GM12878 (cell line): Measurements from ENCODE around the gene LDLRAD4. TPM values are rescaled to one million over a fixed set of nuclear protein-coding genes. Genes with fewer than 3 reads are reported as not detected.

Source experiments
- ATAC-seq: fragments of 200-7000 bp; cut with Tn5 transposase; 3 replicates; pipeline ENCODE4 v1.9.1; 2020; ENCODE audit warnings: mild to moderate bottlenecking, moderate library complexity
- BruUV-seq: library from RNA; stranded (reverse); fragments of 400-500 nt; replicated peaks from 2 replicates; lab custom pipeline; 2021; lab: Mats Ljungman, UMichigan
- CTCF ChIA-PET: fragments of 300-600 bp; sonication (Branson Sonifier 250); formaldehyde crosslinking; extraction: SDS; loops from one replicate; lab custom pipeline; 2021; ENCODE audit warnings: inconsistent platforms; lab: Yijun Ruan, JAX
- POLR2A ChIA-PET: fragments of 350-600 bp; formaldehyde crosslinking; extraction: SDS; loops from one replicate; lab custom pipeline; 2021; ENCODE audit warnings: inconsistent platforms; lab: Charles Lee
- RAD21 ChIA-PET: fragments of 300-600 bp; sonication (Branson Sonifier 250); formaldehyde crosslinking; loops from one replicate; lab custom pipeline; 2023; ENCODE audit warnings: antibody characterized with exemption; ENCODE audit not compliant: unreplicated experiment; lab: Charles Lee
- SMC1A ChIA-PET: fragments of 300-600 bp; sonication (Branson Sonifier 250); formaldehyde crosslinking; loops from one replicate; lab custom pipeline; 2023; ENCODE audit not compliant: unreplicated experiment, uncharacterized antibody; lab: Charles Lee
- DNase-seq: peaks from one replicate; pipeline ENCODE4 v3.0.0-alpha.2; 2011; ENCODE audit warnings: low read depth, low spot score
- FAIRE-seq: peaks from 3 replicates; lab custom pipeline; 2011; peaks lifted over from hg19 to GRCh38; lab: Jason Lieb, UNC
- H2AFZ ChIP-seq: 2 replicates; pipeline ENCODE4 v1.6.0; 2011; ENCODE audit warnings: low read depth, low read length, control low read depth; ENCODE audit not compliant: control insufficient read depth
- H3K27ac ChIP-seq: 2 replicates; pipeline ENCODE4 v1.5.1; 2011; ENCODE audit warnings: control low read depth; ENCODE audit not compliant: control insufficient read depth, insufficient read depth
- H3K27me3 ChIP-seq, 2 experiments: replicated peaks in 1 of 2; 2 replicates each; pipeline versions ENCODE4 v1.6.0 to v1.6.1; 2011; ENCODE audit warnings: low read length in 1 of 2; ENCODE audit not compliant: control insufficient read depth in 2 of 2, insufficient read depth in 2 of 2
- H3K36me3 ChIP-seq, 2 experiments: 2 replicates each; pipeline ENCODE4 v1.5.1; 2011; ENCODE audit warnings: low read length in 1 of 2; ENCODE audit not compliant: control insufficient read depth in 2 of 2, insufficient read depth in 2 of 2
- H3K4me1 ChIP-seq: 2 replicates; pipeline ENCODE4 v1.6.1; 2011; ENCODE audit warnings: mild to moderate bottlenecking, low read length, moderate library complexity, mixed read lengths; ENCODE audit not compliant: control insufficient read depth, insufficient read depth
- H3K4me2 ChIP-seq: 2 replicates; pipeline ENCODE4 v1.6.0; 2011; ENCODE audit warnings: control low read depth; ENCODE audit not compliant: control insufficient read depth, insufficient read depth
- H3K4me3 ChIP-seq: fragments of 200-600 bp; sonication (generic); 2 replicates; pipeline ENCODE4 v1.5.1; 2016
- H3K79me2 ChIP-seq: 2 replicates; pipeline ENCODE4 v1.6.0; 2011; ENCODE audit warnings: low read length; ENCODE audit not compliant: control insufficient read depth, insufficient read depth
- H3K9ac ChIP-seq: 2 replicates; pipeline ENCODE4 v1.8.0; 2011; ENCODE audit warnings: low read length, control low read depth, mixed read lengths; ENCODE audit not compliant: control insufficient read depth, insufficient read depth
- H3K9me3 ChIP-seq: replicated peaks from 3 replicates; pipeline ENCODE4 v1.5.1; 2011; ENCODE audit warnings: mild to moderate bottlenecking, low read length; ENCODE audit not compliant: control insufficient read depth, insufficient read depth
- H4K20me1 ChIP-seq: 2 replicates; pipeline ENCODE4 v1.6.0; 2011; ENCODE audit not compliant: control insufficient read depth, insufficient read depth
- MEF2B ChIP-seq: fragments of 450-650 bp; IDR thresholded peaks from 2 replicates; pipeline ENCODE4 v1.6.1; 2018; ENCODE audit warnings: mild to moderate bottlenecking, moderate library complexity; ENCODE audit not compliant: partially characterized antibody, poor library complexity, severe bottlenecking
- SPI1 ChIP-seq: IDR thresholded peaks from 2 replicates; pipeline ENCODE4 v1.6.1; 2011; ENCODE audit warnings: low read depth, mild to moderate bottlenecking, low read length, moderate library complexity, borderline replicate concordance; ENCODE audit not compliant: insufficient read depth
- ZNF384 ChIP-seq: IDR thresholded peaks from 2 replicates; pipeline ENCODE4 v1.6.1; 2012; ENCODE audit warnings: low read depth, mild to moderate bottlenecking, low read length, improper control_type of control experiment, borderline replicate concordance
- WGBS: methylation state at CpG from one replicate; pipeline ENCODE4 v1.1.6; 2016; ENCODE audit warnings: low lambda C conversion rate; ENCODE audit not compliant: insufficient replicate concordance, insufficient coverage; ENCODE audit errors: missing lambda C conversion rate; 5-methylcytosine and 5-hydroxymethylcytosine counted together
- in situ Hi-C: fragments of 300-500 bp; cut with MboI; formaldehyde crosslinking; loops from 9 replicates; pipeline ENCODE4 v1.14.3; 2018; ENCODE audit warnings: mixed read lengths
- intact Hi-C: fragments of 100-400 bp; cut with micrococcal nuclease; formaldehyde crosslinking; loops from one replicate; pipeline ENCODE4 v1.14.2; 2022; ENCODE audit not compliant: unreplicated experiment
- polyA plus RNA-seq, 11 experiments: library from polyadenylated mRNA; depleted of rRNA in 4 of 11; unstranded in 6 of 11; stranded (reverse) in 5 of 11; fragments of >200 nt; fragmentation: Nextera tagmentation in 4 of 11; fragmentation: Illumina TruSeq in 1 of 11; extraction: Ambion mirVana in 4 of 11; extraction: Trizol in 1 of 11; gene quantifications; 1 replicate in 1 of 11; 2 replicates in 10 of 11; pipeline versions ENCODE4 v1.2.1 to v1.2.3, GENCODE V29; 2011 to 2016; ENCODE audit warnings: inconsistent platforms in 2 of 11, missing spikeins in 2 of 11, low read depth in 1 of 11
- total RNA-seq, 4 experiments: library from RNA; depleted of rRNA in 3 of 4; stranded (reverse); fragments of >200 nt in 3 of 4; fragmentation: Illumina TruSeq in 1 of 4; extraction: Trizol in 1 of 4; gene quantifications; 2 replicates each; pipeline versions ENCODE4 v1.2.1 to v1.2.3, GENCODE V29; 2013 to 2021
- TF ChIP-seq, protein P1 (sequence below): fragments of 450-650 bp; IDR thresholded peaks from 2 replicates; pipeline ENCODE4 v1.6.1; 2016; ENCODE audit warnings: mild to moderate bottlenecking

The LDLRAD4 gene
- total and polyA plus RNA-seq, 10 of the 15 experiments (the other 5 are each of a cell fraction or from before 2014, with no cell fraction given), result 2.7 to 16.8 (median 11.2) TPM

DNA sequence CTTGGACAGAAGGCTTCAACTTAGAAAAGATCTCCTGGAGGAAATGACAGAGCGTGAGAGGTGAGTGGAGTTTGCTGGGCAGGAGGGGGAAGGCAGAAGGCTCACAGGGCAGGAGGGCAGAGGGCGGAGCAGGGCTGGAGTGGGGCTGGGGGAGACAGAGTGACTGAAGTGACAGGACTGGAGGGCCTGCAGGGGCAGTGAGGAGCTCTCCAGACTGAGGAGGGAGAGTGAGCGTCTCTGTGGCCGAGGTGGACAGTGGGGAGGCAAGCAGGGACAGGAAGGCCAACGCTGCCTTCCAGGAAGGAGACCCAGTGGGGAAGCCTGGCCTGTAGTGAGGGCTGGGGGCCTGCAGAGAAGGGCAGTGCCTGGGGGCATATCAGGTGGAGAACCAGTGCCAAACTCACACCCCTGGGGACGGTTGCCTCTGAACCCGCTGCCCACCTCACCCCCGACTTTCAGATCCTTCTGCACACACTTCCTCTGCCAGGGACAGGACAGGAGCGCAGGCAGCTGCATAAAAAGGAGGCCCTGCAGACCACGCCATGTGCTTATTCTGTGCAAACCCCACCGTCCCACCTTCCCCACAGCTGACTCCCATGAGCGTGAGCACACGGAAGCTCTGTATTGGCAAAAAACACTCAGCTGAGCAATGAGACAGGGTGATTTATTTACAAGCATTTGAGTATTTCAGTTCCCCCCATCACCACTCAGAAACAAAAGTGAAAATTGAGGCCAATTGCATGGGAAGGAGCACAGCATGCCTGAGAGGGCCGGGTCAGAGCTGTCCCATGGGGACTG lies 263.5 kb downstream of the LDLRAD4 start:
- H3K27me3 ChIP-seq, result no peaks in the 10 kb centered on the region; a peak in 1 of 4 replicates
- ChIA-PET CTCF (no interaction called here), RAD21 (interaction anchor here (1.1 kb wide), 1 partner anchor 20 kb away, joined by 3 read pairs; no protein-coding TSS in a partner anchor), SMC1A (no interaction called here), POLR2A (no interaction called here)
- peak overlapping the region; percentile 91 for H3K4me2 ChIP-seq
- intact Hi-C loops, result no loop called here
- peak overlapping the region; percentile 41; the same call in 1 of the 2 replicates for H3K9ac ChIP-seq
- no peaks in the 10 kb centered on the region; a peak in 1 of 4 replicates for H3K36me3 ChIP-seq
- FAIRE-seq, result peak; percentile 80
- TF ChIP-seq, protein P1, sequence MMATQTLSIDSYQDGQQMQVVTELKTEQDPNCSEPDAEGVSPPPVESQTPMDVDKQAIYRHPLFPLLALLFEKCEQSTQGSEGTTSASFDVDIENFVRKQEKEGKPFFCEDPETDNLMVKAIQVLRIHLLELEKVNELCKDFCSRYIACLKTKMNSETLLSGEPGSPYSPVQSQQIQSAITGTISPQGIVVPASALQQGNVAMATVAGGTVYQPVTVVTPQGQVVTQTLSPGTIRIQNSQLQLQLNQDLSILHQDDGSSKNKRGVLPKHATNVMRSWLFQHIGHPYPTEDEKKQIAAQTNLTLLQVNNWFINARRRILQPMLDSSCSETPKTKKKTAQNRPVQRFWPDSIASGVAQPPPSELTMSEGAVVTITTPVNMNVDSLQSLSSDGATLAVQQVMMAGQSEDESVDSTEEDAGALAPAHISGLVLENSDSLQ, result peak; percentile 49; the same call in 1 of the 2 replicates
- TF ChIP-seq ZNF384 (no peak), SPI1 (peak; percentile 41; the same call in 1 of the 2 replicates), MEF2B (peak; percentile 80)
- TF ChIP-seq, all 136 proteins: peak for 3
- Histone ChIP-seq H3K4me1 (peaks cover 14% of the 10 kb centered on the region), H3K27ac (peak overlapping the region; percentile 55), H3K79me2 (no peaks in the 10 kb centered on the region), H3K9me3 (no peaks in the 10 kb centered on the region), H2AFZ (peak overlapping the region; percentile 77), H3K4me3 (no peak overlapping the region), H4K20me1 (no peaks in the 10 kb centered on the region)
- 38% methylated on average over 14 of the region's 14 CpGs for WGBS
- in situ Hi-C loops, result no loop called here
- DNase-seq, result peak; percentile 51
- no TSS peak for BruUV-seq
- ATAC-seq, result peak; percentile 91
